Epithelial cell of umbilical artery (primary cell): ENCODE results near the gene NDC1. TPM values are rescaled to one million over a fixed set of nuclear protein-coding genes. Genes with fewer than 3 reads are reported as not detected.

Experiments
- total RNA-seq: library from RNA; depleted of rRNA; stranded (reverse); fragments of >200 nt; gene quantifications from 2 replicates; pipeline ENCODE4 v1.2.3, GENCODE V29; 2014

NDC1 gene
- 27.9 and 38.9 TPM in 2 replicates for total RNA-seq

GRCh38 chr1:53837924-53838653, at the start of gene NDC1:
Gene NDC1 (minus strand): TSS chr1:53838296. CDS start chr1:53838261, 35 bp downstream.

GRCh38 chr1:53739109-53739681, 98.9 kb downstream of the NDC1 start, which contains the start of gene GLIS1:
Gene GLIS1 (minus strand): TSS chr1:53739164. CDS start chr1:53738064, 1,100 bp downstream.

Other genes starting within 250 kb of the NDC1 start
- not detected in 2 replicates for gene GLIS1, start 99.1 kb downstream of the NDC1 start, total RNA-seq
- 20.8 and 25.1 TPM in 2 replicates for gene YIPF1, start 51.5 kb upstream of the NDC1 start, total RNA-seq
- not detected in 2 replicates for gene DIO1, start 55.9 kb upstream of the NDC1 start, total RNA-seq
- 14.0 and 27.5 TPM in 2 replicates for gene IFT25, start 107.4 kb upstream of the NDC1 start, total RNA-seq
- gene LRRC42, start 108.1 kb upstream of the NDC1 start, total RNA-seq = 23.1 and 27.5 TPM in 2 replicates
- not detected in 2 replicates for gene LDLRAD1, start 179.9 kb upstream of the NDC1 start, total RNA-seq
- gene TMEM59, start 214.9 kb upstream of the NDC1 start, total RNA-seq = 185 and 199 TPM in 2 replicates
- gene TCEANC2, start 215.3 kb upstream of the NDC1 start, total RNA-seq = 1.9 and 3.2 TPM in 2 replicates